Endothelial cell of umbilical vein (primary cell): ENCODE data around the gene BCAR1. TPM values are rescaled to one million over a fixed set of nuclear protein-coding genes. Genes with fewer than 3 reads are reported as not detected.
A peak's percentile ranks its signal among the peaks of the same experiment; 100 is the strongest.

Source experiments
- BruUV-seq: library from RNA; stranded (reverse); fragments of 400-500 nt; replicated peaks from 2 replicates; lab custom pipeline; 2021; lab: Mats Ljungman, UMichigan
- CTCF ChIA-PET: fragments of 300-600, 350-600 bp; sonication (Branson Sonifier 250); formaldehyde crosslinking; loops from one replicate; lab custom pipeline; 2021; ENCODE audit warnings: antibody characterized with exemption, inconsistent platforms; lab: Charles Lee
- POLR2A ChIA-PET: fragments of 300-600, 350-600 bp; sonication (Branson Sonifier 250); formaldehyde crosslinking; loops from one replicate; lab custom pipeline; 2021; ENCODE audit warnings: antibody characterized with exemption, inconsistent platforms; lab: Charles Lee
- DNase-seq: peaks from one replicate; pipeline ENCODE4 v3.0.0-alpha.2; 2011; ENCODE audit warnings: low read depth, low spot score
- FAIRE-seq: peaks from 2 replicates; lab custom pipeline; 2011; peaks lifted over from hg19 to GRCh38; lab: Jason Lieb, UNC
- H2AFZ ChIP-seq: 2 replicates; pipeline ENCODE4 v1.6.0; 2012; ENCODE audit warnings: low read depth, low read length, control low read depth, inconsistent platforms
- H3K27ac ChIP-seq: 2 replicates; pipeline ENCODE4 v1.5.1; 2011; ENCODE audit warnings: low read depth, mild to moderate bottlenecking, control low read depth, low read length, moderate library complexity; ENCODE audit not compliant: insufficient read depth
- H3K27me3 ChIP-seq, 2 experiments: 2 replicates each; pipeline versions ENCODE4 v1.6.0 to v1.6.1; 2011; ENCODE audit warnings: low read length in 2 of 2, mixed read lengths in 1 of 2; ENCODE audit not compliant: control insufficient read depth in 2 of 2, insufficient read depth in 2 of 2
- H3K36me3 ChIP-seq, 2 experiments: 2 replicates in 1 of 2; 3 replicates in 1 of 2; pipeline ENCODE4 v1.5.1; 2011; ENCODE audit warnings: low read length in 2 of 2, mild to moderate bottlenecking in 1 of 2, moderate library complexity in 1 of 2; ENCODE audit not compliant: control insufficient read depth in 2 of 2, insufficient read depth in 2 of 2; ENCODE audit errors: extremely low read depth in 1 of 2
- H3K4me1 ChIP-seq: 3 replicates; pipeline ENCODE4 v1.5.1; 2011; ENCODE audit warnings: mild to moderate bottlenecking, low read length; ENCODE audit not compliant: control insufficient read depth, insufficient read depth; ENCODE audit errors: extremely low read depth
- H3K4me2 ChIP-seq: 2 replicates; pipeline ENCODE4 v1.6.1; 2011; ENCODE audit warnings: low read length, control low read depth, mixed read lengths; ENCODE audit not compliant: insufficient read depth
- H3K4me3 ChIP-seq, 3 experiments: fragments of 200-600 bp in 1 of 3; sonication (generic), shearing (Covaris generic) in 1 of 3; replicated peaks in 1 of 3; 2 replicates each; pipeline ENCODE4 v1.5.1; 2011 to 2016; ENCODE audit warnings: control low read depth in 3 of 3, low read length in 3 of 3, mild to moderate bottlenecking in 2 of 3, inconsistent platforms in 1 of 3, low read depth in 1 of 3, moderate library complexity in 1 of 3; ENCODE audit not compliant: insufficient read depth in 1 of 3
- H3K79me2 ChIP-seq: 2 replicates; pipeline ENCODE4 v1.6.0; 2012; ENCODE audit warnings: low read length, inconsistent platforms; ENCODE audit not compliant: control insufficient read depth, insufficient read depth
- H3K9ac ChIP-seq: replicated peaks from 2 replicates; pipeline ENCODE3; 2011; ENCODE audit warnings: low read length, control low read depth; ENCODE audit not compliant: insufficient read depth; ENCODE audit errors: extremely low read depth
- H3K9me1 ChIP-seq: replicated peaks from 3 replicates; pipeline ENCODE4 v1.6.0; 2011; ENCODE audit warnings: mild to moderate bottlenecking, low read length; ENCODE audit not compliant: control insufficient read depth, insufficient read depth; ENCODE audit errors: extremely low read depth
- H3K9me3 ChIP-seq: replicated peaks from 2 replicates; pipeline ENCODE4 v1.5.1; 2012; ENCODE audit warnings: low read length, inconsistent platforms; ENCODE audit not compliant: control insufficient read depth, insufficient read depth
- H4K20me1 ChIP-seq: replicated peaks from 2 replicates; pipeline ENCODE3; 2011; ENCODE audit warnings: mild to moderate bottlenecking, low read length; ENCODE audit not compliant: control insufficient read depth, insufficient read depth; ENCODE audit errors: extremely low read depth
- EZH2 ChIP-seq: IDR thresholded peaks from 2 replicates; pipeline ENCODE4 v1.6.1; 2012; ENCODE audit warnings: borderline replicate concordance, low read depth, mild to moderate bottlenecking, moderate library complexity, low read length, inconsistent platforms; ENCODE audit not compliant: severe bottlenecking
- JUN ChIP-seq: IDR thresholded peaks from 2 replicates; pipeline ENCODE4 v1.6.1; 2011; ENCODE audit warnings: borderline replicate concordance, low read depth; ENCODE audit not compliant: insufficient read length, insufficient read depth
- MYC ChIP-seq: IDR thresholded peaks from one replicate; pipeline ENCODE4 v1.6.1; 2011; ENCODE audit warnings: mild to moderate bottlenecking, low read depth, low read length
- POLR2A ChIP-seq: IDR thresholded peaks from 2 replicates; pipeline ENCODE4 v1.6.1; 2012; ENCODE audit warnings: low read depth, mild to moderate bottlenecking, control low read depth, low read length
- POLR2AphosphoS5 ChIP-seq: IDR thresholded peaks from 2 replicates; pipeline ENCODE4 v1.6.1; 2012; ENCODE audit warnings: low read depth, mild to moderate bottlenecking, control low read depth, low read length, moderate library complexity; ENCODE audit not compliant: insufficient read depth
- dilution Hi-C: fragments of 300-500 bp; cut with MboI; formaldehyde crosslinking; loops from one replicate; pipeline ENCODE4 v1.15.0; 2019; ENCODE audit warnings: low sequenced_read_pairs; ENCODE audit not compliant: extremely low pct_ligation_motif_present
- intact Hi-C: fragments of 100-400 bp; cut with micrococcal nuclease; formaldehyde crosslinking; loops from one replicate; pipeline ENCODE4 v1.10.0; 2022
- polyA plus RNA-seq, 4 experiments: library from polyadenylated mRNA; depleted of rRNA in 3 of 4; stranded (reverse) in 3 of 4; unstranded in 1 of 4; fragments of >200 nt; gene quantifications; 2 replicates each; pipeline versions ENCODE4 v1.2.1 to v1.2.3, GENCODE V29; 2011 to 2012; ENCODE audit warnings: missing spikeins in 1 of 4
- total RNA-seq: library from RNA; stranded (reverse); gene quantifications from 2 replicates; pipeline ENCODE4 v1.2.3, GENCODE V29; 2021

The BCAR1 gene
- total and polyA plus RNA-seq, 2 donors (not counting 3 experiments of a cell fraction or from before 2014, with no cell fraction given), result 171 to 267 TPM

GRCh38 chr16:75265911-75266701, 14.7 kb upstream of the BCAR1 start:
- intact Hi-C loops, result loop anchor here (1.0 kb wide), 3 partner anchors 16 to 39 kb away; no protein-coding TSS in a partner anchor
- TSS peak; percentile 38 for BruUV-seq
- Histone ChIP-seq H3K4me2 (peak overlapping the region; percentile 54), H3K27me3 (no peaks in the 10 kb centered on the region), H3K9me3 (no peaks in the 10 kb centered on the region), H3K9ac (peak overlapping the region; percentile 94), H3K9me1 (no peaks in the 10 kb centered on the region), H3K4me1 (peaks cover 46% of the 10 kb centered on the region), H3K79me2 (peaks cover 48% of the 10 kb centered on the region), H3K27ac (peak overlapping the region; percentile 93), H2AFZ (peak overlapping the region; percentile 49), H3K36me3 (peaks cover under 1 to 5% of the 10 kb centered on the region in 2 experiments), H4K20me1 (no peaks in the 10 kb centered on the region), H3K4me3 (peak overlapping the region; percentile 82 to 89 (median 88))
- TF ChIP-seq JUN (no peak), POLR2AphosphoS5 (no peak), EZH2 (no peak), POLR2A (peak; percentile 69), MYC (no peak)
- DNase-seq (peak; percentile 71), FAIRE-seq (peak; percentile 81)
- dilution Hi-C loops, result no loop called here
- ChIA-PET CTCF (interaction anchor here (0.8 to 3.2 kb wide), 5 partner anchors 13 to 119 kb away, joined by 3 to 16 read pairs (median 6); no protein-coding TSS in a partner anchor), POLR2A (no interaction called here)
